ENCODE measurements around the gene PAQR5.
"Not testable (repeated sequence)": the region's sequence is repeated elsewhere in the genome, so short reads cannot be mapped to it uniquely, and the experiment has no call there.

PAQR5 gene

GRCh38 chr15:69317392-69317841, 18.7 kb downstream of the PAQR5 start:
- DNase-seq = no peak

- DNase-seq = no peak
These were observed 19.3 kb downstream of the PAQR5 start for GRCh38 chr15:69318033-69318432.

GRCh38 chr15:69319384-69320375, 21.0 kb downstream of the PAQR5 start:
- peak; percentile 28 for DNase-seq

DNA sequence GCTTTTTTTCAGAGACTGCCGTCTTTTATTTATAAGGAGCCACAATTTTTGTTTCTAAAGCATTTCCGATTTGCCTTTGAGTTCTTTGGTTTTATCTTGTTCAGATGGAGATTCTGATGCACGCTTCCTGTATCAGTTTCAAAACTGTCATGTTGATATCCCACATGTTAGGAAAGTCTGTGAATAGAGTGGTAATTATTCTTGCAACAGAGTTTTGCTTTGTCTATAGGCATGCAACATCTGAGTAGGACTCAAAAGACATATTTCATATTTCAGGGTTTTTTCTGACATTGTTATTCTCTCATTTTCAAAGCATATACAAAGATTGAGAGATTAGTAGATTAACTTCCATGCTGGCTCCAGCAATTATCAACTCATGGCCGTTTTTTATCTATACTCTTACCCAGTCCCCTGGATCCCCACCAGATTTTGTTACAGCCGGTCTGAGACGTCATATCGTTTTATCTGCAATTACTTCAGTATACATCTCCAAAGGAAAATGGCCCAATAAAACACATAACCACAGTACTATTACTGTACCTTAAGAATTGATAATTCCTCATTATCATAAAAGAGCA, 22.4 kb downstream of the PAQR5 start:
- no peak for DNase-seq

DNA sequence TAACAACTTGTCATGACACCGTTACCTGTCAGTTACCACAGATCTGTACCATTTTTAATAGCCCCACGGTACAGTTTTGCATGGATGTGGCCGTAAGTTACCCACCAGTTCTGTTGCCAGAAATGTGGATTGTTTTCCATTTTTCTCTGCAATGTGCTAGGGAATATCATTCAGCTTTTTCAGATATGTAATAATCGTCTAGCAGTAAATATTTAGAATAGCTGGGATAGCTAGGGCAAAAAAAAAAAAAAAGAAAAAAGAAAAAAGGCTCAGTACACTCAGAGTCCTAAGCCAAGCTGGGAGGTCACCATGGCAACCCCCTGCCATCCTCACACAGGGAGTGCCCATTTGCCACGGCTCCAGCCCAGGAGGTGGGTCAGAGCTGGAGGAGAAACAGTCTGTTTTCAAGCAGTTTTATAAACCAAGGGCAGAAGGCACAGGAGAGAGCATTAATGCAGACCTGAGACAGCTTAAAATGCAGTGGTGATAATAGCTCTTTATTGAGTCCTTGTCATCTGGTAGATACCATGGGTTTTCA, 25.2 kb downstream of the PAQR5 start:
- no peak for DNase-seq

DNA sequence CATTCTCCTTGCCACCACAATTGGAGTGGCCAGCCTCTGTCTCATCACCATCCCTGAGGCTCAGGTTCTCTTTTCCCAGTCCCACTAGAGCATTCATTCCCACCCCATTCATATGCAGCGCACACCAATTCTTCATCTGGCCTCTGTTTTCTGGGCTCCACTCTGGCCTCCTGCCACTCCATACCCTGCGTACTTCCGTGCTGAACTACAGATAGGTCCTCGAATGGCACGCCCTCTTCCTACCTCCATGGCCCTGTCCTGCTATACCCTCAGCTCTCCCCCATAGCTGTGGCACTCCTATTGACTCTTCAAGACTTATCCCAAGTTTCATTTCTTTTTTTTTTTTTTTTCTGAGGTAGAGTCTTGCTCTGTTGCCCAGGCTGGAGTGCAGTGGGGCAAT, 25.9 kb downstream of the PAQR5 start:
- no peak for DNase-seq

DNA sequence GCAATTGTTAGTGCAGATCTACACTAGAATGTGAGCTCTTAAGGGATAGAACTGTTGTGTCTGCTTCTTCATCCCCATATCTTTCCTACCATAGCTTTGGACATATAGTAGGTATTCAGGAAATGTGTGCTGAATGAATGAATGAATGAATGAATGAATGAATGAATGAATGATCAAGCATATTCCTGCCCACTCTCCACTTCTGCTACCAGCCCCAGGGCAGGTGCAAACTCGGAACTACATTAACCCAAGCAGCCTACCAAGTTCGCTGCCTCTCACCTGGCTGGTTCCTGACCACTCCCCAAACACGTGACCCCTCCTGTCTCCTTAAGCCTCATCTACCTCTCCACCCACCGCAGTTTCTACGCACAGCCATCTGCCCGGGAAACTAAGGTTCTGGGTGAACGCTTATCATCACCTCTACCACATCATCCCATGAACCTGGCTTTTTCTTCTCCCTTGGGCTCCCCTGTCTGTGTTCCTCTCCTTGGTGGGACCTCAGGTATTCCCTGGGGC, 26.8 kb downstream of the PAQR5 start:
- no peak for DNase-seq

GRCh38 chr15:69328080-69328479, 29.4 kb downstream of the PAQR5 start:
- DNase-seq = no peak

DNA sequence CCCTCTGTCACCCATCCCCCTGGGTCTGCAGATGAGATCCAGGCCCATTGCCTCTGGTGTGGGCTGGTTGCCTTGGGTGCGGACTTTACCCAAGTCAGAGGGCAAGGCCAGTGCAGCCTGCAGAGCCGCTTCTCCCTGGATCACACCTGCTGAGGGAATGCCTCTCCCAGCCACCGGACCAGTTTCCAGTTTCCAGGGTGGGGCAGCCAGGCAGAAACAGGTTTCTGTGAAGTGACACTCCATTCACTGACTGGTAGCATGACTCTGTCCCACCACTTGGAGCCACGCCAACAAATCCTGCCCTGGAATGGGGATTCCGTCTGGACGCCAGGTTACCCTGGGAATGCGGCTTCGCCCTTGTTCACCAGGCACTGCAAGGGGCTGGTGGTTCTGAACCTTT, 30.0 kb downstream of the PAQR5 start:
- no peak for DNase-seq

GRCh38 chr15:69337138-69337537, 38.4 kb downstream of the PAQR5 start:
- no peak for DNase-seq

GRCh38 chr15:69338535-69339213, 40.0 kb downstream of the PAQR5 start:
- DNase-seq = no peak

GRCh38 chr15:69339214-69339543, 40.5 kb downstream of the PAQR5 start:
- DNase-seq = not testable (repeated sequence)

DNA sequence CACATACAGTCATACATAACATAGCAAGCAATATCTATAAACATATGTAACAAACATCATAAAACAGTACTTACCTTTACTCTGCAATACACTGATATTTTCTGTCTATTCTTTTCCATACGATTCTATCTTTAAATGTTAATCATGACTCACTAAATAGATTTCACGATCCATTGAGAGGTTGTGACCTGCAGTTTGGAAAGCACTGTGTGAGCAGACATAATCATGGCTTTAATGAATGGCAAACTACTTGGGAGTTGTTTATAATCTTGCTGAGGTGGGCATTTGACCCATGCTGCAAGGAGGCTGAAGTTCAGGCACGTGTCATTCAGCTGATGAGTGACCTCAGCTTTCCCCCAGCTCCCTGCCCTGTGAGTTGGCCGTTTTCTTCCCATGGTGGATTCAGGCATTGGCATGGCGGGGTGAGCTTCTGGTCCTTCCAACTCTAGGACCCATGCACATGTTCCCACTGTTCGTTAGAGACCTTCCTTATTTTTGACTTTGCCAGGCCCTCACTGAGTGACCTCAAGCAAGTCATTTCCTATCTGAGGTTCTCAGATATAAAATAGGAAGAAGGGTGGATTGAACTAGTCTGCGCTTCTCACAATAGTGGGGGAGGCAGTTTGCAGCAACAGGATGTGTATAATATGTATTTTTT, 41.7 kb downstream of the PAQR5 start:
- DNase-seq = no peak

DNA sequence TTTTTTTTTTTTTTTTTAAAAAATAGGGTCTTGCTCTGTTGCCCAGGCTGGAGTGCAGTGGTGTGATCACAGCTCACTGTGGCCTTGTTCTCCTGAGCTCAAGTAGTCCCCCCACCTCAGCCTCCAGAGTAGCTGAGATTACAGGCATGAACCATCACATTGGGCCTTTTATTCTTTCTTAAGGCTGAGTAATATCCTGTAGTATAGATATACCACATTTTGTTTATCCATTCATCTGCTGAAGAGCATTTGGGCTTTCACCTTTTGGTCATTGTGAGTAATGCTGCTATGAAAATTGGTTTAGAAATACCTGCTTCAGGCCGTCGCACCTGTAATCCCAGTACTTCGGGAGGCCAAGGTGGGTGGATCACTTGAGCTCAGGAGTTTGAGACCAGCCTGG, 42.6 kb downstream of the PAQR5 start:
- no peak for DNase-seq

DNA sequence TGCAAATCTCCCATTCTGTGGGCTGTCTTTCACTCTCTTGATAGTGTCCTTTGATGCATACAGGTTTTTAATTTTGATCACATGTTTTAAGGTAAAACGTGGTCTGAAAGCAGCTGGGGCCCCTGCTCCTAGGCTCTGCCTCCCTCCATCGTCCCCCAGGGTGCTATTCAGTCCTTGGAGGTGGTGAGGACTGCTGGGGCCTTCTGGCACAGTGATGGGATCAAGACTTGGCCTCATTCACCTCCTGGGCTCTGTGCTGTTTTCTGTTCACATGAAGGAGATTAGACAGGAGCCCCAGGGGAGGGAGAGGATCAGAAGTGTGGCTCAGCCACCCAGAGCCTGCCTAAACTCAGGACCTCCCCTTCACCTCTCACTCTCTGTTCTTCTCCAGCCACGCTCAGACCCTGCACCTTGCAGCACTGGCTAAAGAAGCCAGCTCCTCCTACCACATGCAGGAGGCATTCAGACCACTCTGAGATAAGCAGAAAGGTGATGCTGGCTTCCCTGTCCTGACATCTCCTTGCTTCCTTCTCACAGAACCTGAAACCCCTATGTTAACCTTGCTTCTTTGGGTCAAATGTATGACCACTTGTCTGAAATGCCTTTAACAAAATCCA, 43.9 kb downstream of the PAQR5 start:
- DNase-seq = no peak

DNA sequence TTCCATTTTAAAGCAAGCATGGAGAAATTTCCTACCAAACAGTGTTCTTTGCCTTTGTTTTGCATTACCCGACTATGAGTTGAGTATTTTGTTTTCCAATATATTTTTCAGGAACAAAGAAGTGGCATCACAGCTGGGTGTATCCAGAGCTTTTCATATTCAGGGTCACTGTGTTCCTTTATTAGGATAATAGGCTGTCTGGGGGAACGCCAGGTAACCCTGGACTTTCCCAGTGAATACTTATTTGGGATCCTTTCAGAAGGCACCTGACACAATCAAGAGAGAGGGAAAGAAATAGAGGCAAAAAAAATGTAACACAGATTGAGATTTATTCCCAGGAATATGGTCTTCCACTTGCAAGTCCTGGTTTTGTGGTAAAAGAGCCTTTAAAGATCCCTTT, 44.4 kb downstream of the PAQR5 start:
- no peak for DNase-seq

DNA sequence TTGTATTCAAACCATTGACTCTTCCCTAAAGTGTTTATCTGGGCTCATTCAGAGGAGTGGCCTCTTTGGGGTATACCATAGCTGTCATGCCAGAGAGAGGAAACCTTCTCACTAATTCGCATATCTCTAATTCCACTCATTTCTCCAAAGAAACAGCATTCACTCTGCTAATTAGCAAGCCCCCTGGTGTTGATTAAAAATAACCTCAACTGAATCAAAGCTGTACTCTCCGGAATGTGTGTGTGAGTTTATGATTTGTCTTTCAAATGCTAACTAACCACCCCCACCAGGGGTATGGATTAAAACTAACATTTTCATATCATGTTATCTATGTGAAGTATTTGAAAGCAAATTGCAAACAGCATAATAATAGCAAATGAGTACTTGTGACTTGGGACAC, 45.5 kb downstream of the PAQR5 start:
- no peak for DNase-seq

- DNase-seq = no peak
These were observed 47.4 kb downstream of the PAQR5 start for GRCh38 chr15:69346112-69346511.

- no peak for DNase-seq
These were observed 52.6 kb downstream of the PAQR5 start for GRCh38 chr15:69351333-69351732.

DNA sequence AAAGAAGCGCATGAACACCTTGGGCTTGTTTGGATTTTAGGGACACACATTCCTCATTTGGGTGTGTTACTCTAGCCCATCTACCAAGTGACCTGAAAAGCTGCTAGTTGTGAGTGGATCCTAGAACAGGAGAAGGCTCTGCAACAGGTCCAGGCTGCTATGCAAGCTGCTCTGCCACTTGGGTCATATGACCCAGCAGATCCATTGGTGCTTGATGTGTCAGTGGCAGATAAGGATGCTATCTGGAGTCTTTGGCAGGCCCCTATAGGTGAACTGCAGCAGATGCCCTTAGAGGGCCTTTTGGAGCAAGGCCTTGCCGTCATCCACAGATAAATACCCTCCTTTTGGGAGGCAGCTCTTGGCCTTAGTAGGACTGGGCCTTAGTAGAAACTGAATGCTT, 53.2 kb downstream of the PAQR5 start:
- no peak for DNase-seq

GRCh38 chr15:69357773-69358771, 59.4 kb downstream of the PAQR5 start:
- no peak for DNase-seq

All from stimulated activated CD4-positive, alpha-beta T cell treated with anti-CD3 and anti-CD28 coated beads, Interleukin-15, amount 100 ng/mL, for 24 hours (primary cell).